Endothelial cell (in vitro differentiated cells): ENCODE results near the gene PRDM11. TPM values are rescaled to one million over a fixed set of nuclear protein-coding genes. Genes with fewer than 3 reads are reported as not detected.

Experiments
- DNase-seq: peaks from one replicate; pipeline ENCODE4 v3.0.0; 2021; ENCODE audit warnings: low spot score
- H3K27ac Mint-ChIP-seq: one replicate; pipeline ENCODE4 v1.8.0; 2021; ENCODE audit warnings: mixed read lengths, inconsistent platforms; ENCODE audit not compliant: unreplicated experiment
- H3K27me3 Mint-ChIP-seq: one replicate; pipeline ENCODE4 v1.8.0; 2021; ENCODE audit warnings: mild to moderate bottlenecking, moderate library complexity, mixed read lengths, inconsistent platforms; ENCODE audit not compliant: unreplicated experiment
- H3K36me3 Mint-ChIP-seq: one replicate; pipeline ENCODE4 v1.8.0; 2021; ENCODE audit warnings: mild to moderate bottlenecking, low read depth, mixed read lengths, inconsistent platforms; ENCODE audit not compliant: unreplicated experiment
- H3K4me1 Mint-ChIP-seq: one replicate; pipeline ENCODE4 v1.8.0; 2021; ENCODE audit warnings: mild to moderate bottlenecking, mixed read lengths, inconsistent platforms; ENCODE audit not compliant: unreplicated experiment
- H3K4me3 Mint-ChIP-seq: one replicate; pipeline ENCODE4 v1.8.0; 2021; ENCODE audit warnings: mild to moderate bottlenecking, mixed read lengths, inconsistent platforms; ENCODE audit not compliant: unreplicated experiment
- H3K9me3 Mint-ChIP-seq: one replicate; pipeline ENCODE4 v1.8.0; 2021; ENCODE audit warnings: mixed read lengths, inconsistent platforms; ENCODE audit not compliant: unreplicated experiment
- CTCF ChIP-seq: fragments of 200-600 bp; sonication (generic); IDR thresholded peaks from one replicate; pipeline ENCODE4 v1.5.0; 2021; ENCODE audit warnings: antibody characterized with exemption; ENCODE audit not compliant: unreplicated experiment
- total RNA-seq: library from RNA; stranded (reverse); fragmentation: NEBNext Ultra II Directional; extraction: Animal tissue kit (Norgen Biotek cat#: 25700); gene quantifications from one replicate; pipeline ENCODE4 v1.2.1, GENCODE V29; 2021; ENCODE audit not compliant: unreplicated experiment

The PRDM11 gene
- total RNA-seq, 1 donor from 2014 or later = 16.0 TPM

- Mint-ChIP-seq H3K9me3 (no peaks in the 10 kb centered on the region), H3K27ac (no peak overlapping the region), H3K4me3 (no peak overlapping the region), H3K36me3 (no peaks in the 10 kb centered on the region), H3K4me1 (no peaks in the 10 kb centered on the region), H3K27me3 (peaks cover 3% of the 10 kb centered on the region)
- DNase-seq = peak; percentile 87
- peak; percentile 95 for TF ChIP-seq CTCF
Observed at GRCh38 chr11:45105233-45105983, 41.0 kb upstream of the PRDM11 start.

GRCh38 chr11:45105984-45106375 lies 40.5 kb upstream of the PRDM11 start:
- Mint-ChIP-seq H3K4me3 (no peak overlapping the region), H3K4me1 (no peaks in the 10 kb centered on the region), H3K27ac (no peak overlapping the region), H3K36me3 (no peaks in the 10 kb centered on the region), H3K27me3 (peaks cover 3% of the 10 kb centered on the region), H3K9me3 (no peaks in the 10 kb centered on the region)
- no peak for TF ChIP-seq CTCF
- no peak for DNase-seq

GRCh38 chr11:45106440-45106839 lies 40.0 kb upstream of the PRDM11 start:
- TF ChIP-seq CTCF = no peak

GRCh38 chr11:45107029-45107428 lies 39.4 kb upstream of the PRDM11 start:
- Mint-ChIP-seq H3K9me3 (no peaks in the 10 kb centered on the region), H3K27me3 (peaks cover 3% of the 10 kb centered on the region), H3K27ac (no peak overlapping the region), H3K36me3 (no peaks in the 10 kb centered on the region), H3K4me3 (no peak overlapping the region), H3K4me1 (no peaks in the 10 kb centered on the region)
- DNase-seq = no peak
- TF ChIP-seq CTCF = no peak

More at GRCh38 chr11:45106440-45106839, 40.0 kb upstream of the PRDM11 start:
- no peak for DNase-seq
- H3K4me1 Mint-ChIP-seq = no peaks in the 10 kb centered on the region
- no peak overlapping the region for H3K27ac Mint-ChIP-seq
- H3K4me3 Mint-ChIP-seq = no peak overlapping the region
- H3K36me3 Mint-ChIP-seq = no peaks in the 10 kb centered on the region
- peaks cover 3% of the 10 kb centered on the region for H3K27me3 Mint-ChIP-seq
- H3K9me3 Mint-ChIP-seq = no peaks in the 10 kb centered on the region
